Measurements from ENCODE around the gene METTL17. TPM values are rescaled to one million over a fixed set of nuclear protein-coding genes. Genes with fewer than 3 reads are reported as not detected.

The METTL17 gene
- total and polyA plus RNA-seq, 9 of the 15 experiments (the other 6 are each of a cell fraction or from before 2014, with no cell fraction given), result 65.6 to 150 (median 90.0) TPM

DNA sequence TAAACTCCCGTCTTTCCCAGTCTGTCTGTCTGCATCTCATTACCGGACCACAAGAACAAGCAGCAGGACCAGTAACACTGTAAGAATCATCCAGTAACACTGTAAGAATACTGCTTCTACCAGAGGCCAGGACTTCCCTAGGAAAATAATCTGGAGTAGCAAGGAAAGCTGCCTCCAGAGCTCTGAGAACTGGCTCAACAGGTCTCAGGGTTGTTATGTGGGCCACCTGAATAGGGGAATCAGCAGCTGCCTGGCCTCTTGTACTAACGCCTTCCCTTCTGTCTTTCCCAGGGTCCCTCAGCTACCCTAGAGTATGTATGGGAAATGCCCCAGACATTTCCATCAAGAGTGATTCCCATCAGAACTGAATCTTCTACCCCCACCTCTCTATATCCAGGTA, 8.4 kb downstream of the METTL17 start:
- no peak overlapping the region for H3K27ac ChIP-seq (ENCODE audit: extremely low read depth, low read depth, low read length)
- H3K4me2 ChIP-seq (ENCODE audit: insufficient read depth, low read length), result no peak overlapping the region
- BruUV-seq (replicated peaks), result no TSS peak
- intact Hi-C loops (cut with micrococcal nuclease) (no loop called here), in situ Hi-C loops (cut with MboI) (no loop called here)
- ChIA-PET POLR2A (interaction anchor here (0.8 to 1.0 kb wide), 4 partner anchors 16 to 111 kb away, joined by 3 read pairs; no protein-coding TSS in a partner anchor), CTCF (ENCODE audit: low intra/inter-chr PET ratio) (no interaction called here)
- H2AFZ ChIP-seq (ENCODE audit: low read depth, low read length), result no peak overlapping the region
- H3K27me3 ChIP-seq (ENCODE audit: control insufficient read depth in 2 of 2, insufficient read depth in 2 of 2, low read length in 2 of 2), result no peaks in the 10 kb centered on the region
- no peak for DNase-seq (ENCODE audit: extremely low read depth in 1 of 4, low spot score in 3 of 4)
- H3K9me3 ChIP-seq (replicated peaks; ENCODE audit: control insufficient read depth, insufficient read depth, low read depth, low read length), result no peaks in the 10 kb centered on the region
- ATAC-seq, result no peak
- H3K79me2 ChIP-seq (ENCODE audit: control insufficient read depth, insufficient read depth, low read length), result no peaks in the 10 kb centered on the region
- H3K4me1 ChIP-seq (replicated peaks in 1 of 2; ENCODE audit: control insufficient read depth in 2 of 2, insufficient read depth in 2 of 2, low read length in 2 of 2), result peaks cover 5 to 13% of the 10 kb centered on the region in 2 experiments; a peak in 3 of 5 replicates
- no peak overlapping the region for H3K9ac ChIP-seq (ENCODE audit: insufficient read depth in 1 of 2, low read depth in 2 of 2, low read length in 2 of 2)
- H4K20me1 ChIP-seq (replicated peaks; ENCODE audit: control insufficient read depth, insufficient read depth, low read length), result no peaks in the 10 kb centered on the region
- H3K4me3 ChIP-seq, result no peak overlapping the region
- no peaks in the 10 kb centered on the region for H3K9me1 ChIP-seq (ENCODE audit: control insufficient read depth, insufficient read depth, low read length)
- TF ChIP-seq, protein P1, sequence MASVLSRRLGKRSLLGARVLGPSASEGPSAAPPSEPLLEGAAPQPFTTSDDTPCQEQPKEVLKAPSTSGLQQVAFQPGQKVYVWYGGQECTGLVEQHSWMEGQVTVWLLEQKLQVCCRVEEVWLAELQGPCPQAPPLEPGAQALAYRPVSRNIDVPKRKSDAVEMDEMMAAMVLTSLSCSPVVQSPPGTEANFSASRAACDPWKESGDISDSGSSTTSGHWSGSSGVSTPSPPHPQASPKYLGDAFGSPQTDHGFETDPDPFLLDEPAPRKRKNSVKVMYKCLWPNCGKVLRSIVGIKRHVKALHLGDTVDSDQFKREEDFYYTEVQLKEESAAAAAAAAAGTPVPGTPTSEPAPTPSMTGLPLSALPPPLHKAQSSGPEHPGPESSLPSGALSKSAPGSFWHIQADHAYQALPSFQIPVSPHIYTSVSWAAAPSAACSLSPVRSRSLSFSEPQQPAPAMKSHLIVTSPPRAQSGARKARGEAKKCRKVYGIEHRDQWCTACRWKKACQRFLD (CRISPR knock-in tag; IDR thresholded peaks at IDR 0.05), result no peak
- TF ChIP-seq ZNF3 (CRISPR knock-in tag; IDR thresholded peaks at IDR 0.05) (no peak), RBFOX2 (IDR thresholded peaks at IDR 0.05; ENCODE audit: low read depth, low read length) (no peak), ETV1 (tag; conservative IDR thresholded peaks at IDR 0.05; ENCODE audit: low read depth) (no peak), CHD4 (IDR thresholded peaks at IDR 0.05; ENCODE audit: insufficient read depth, insufficient replicate concordance, low read depth, low read length, poor library complexity, severe bottlenecking) (no peak), TBP (optimal IDR thresholded peaks at IDR 0.05; ENCODE audit: low read depth, low read length) (no peak), ZC3H11A (IDR thresholded peaks at IDR 0.05; ENCODE audit: low read depth, low read length) (no peak), TGIF2 (CRISPR knock-in tag; IDR thresholded peaks at IDR 0.05) (no peak), HNRNPUL1 (IDR thresholded peaks at IDR 0.05; ENCODE audit: low read length) (no peak), NFE2 (IDR thresholded peaks at IDR 0.05; ENCODE audit: low read depth) (no peak), ZNF274 (IDR thresholded peaks at IDR 0.05; ENCODE audit: borderline replicate concordance, low read depth, low read length) (no peak), SIN3B (IDR thresholded peaks at IDR 0.05; ENCODE audit: low read depth) (no peak), CBX3 (IDR thresholded peaks at IDR 0.05; ENCODE audit: borderline replicate concordance in 1 of 2, low read length in 2 of 2) (no peak), ZNF174 (CRISPR knock-in tag; IDR thresholded peaks at IDR 0.05) (no peak), TRIM25 (IDR thresholded peaks at IDR 0.05; ENCODE audit: borderline replicate concordance) (no peak), PRMT5 (CRISPR knock-in tag; IDR thresholded peaks at IDR 0.05) (no peak), FOXP1 (CRISPR knock-in tag; IDR thresholded peaks at IDR 0.05) (no peak), SMAD4 (CRISPR knock-in tag; conservative IDR thresholded peaks at IDR 0.05) (no peak)
- TF ChIP-seq, protein P2, sequence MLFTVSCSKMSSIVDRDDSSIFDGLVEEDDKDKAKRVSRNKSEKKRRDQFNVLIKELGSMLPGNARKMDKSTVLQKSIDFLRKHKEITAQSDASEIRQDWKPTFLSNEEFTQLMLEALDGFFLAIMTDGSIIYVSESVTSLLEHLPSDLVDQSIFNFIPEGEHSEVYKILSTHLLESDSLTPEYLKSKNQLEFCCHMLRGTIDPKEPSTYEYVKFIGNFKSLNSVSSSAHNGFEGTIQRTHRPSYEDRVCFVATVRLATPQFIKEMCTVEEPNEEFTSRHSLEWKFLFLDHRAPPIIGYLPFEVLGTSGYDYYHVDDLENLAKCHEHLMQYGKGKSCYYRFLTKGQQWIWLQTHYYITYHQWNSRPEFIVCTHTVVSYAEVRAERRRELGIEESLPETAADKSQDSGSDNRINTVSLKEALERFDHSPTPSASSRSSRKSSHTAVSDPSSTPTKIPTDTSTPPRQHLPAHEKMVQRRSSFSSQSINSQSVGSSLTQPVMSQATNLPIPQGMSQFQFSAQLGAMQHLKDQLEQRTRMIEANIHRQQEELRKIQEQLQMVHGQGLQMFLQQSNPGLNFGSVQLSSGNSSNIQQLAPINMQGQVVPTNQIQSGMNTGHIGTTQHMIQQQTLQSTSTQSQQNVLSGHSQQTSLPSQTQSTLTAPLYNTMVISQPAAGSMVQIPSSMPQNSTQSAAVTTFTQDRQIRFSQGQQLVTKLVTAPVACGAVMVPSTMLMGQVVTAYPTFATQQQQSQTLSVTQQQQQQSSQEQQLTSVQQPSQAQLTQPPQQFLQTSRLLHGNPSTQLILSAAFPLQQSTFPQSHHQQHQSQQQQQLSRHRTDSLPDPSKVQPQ (CRISPR knock-in tag; IDR thresholded peaks at IDR 0.05; ENCODE audit: borderline replicate concordance), result no peak
- FAIRE-seq, result no peak
- H3K36me3 ChIP-seq (ENCODE audit: control insufficient read depth, insufficient read depth, low read length), result peaks cover 34% of the 10 kb centered on the region
- 52% methylated on average over 3 of the region's 3 CpGs for WGBS (ENCODE audit: insufficient coverage, low coverage, missing lambda C conversion rate)

All from K562 (cell line).